H1 (cell line): ENCODE results near the gene PDK4. TPM values are rescaled to one million over a fixed set of nuclear protein-coding genes. Genes with fewer than 3 reads are reported as not detected.
"Not testable (repeated sequence)": the region's sequence is repeated elsewhere in the genome, so short reads cannot be mapped to it uniquely, and the experiment has no call there.

Experiments
- CTCF ChIA-PET: fragments of 300-600 bp; sonication (Branson Sonifier 250); formaldehyde crosslinking; loops from one replicate; lab custom pipeline; 2021; ENCODE audit not compliant: partially characterized antibody; lab: Charles Lee
- POLR2A ChIA-PET: fragments of 300-600 bp; sonication (Branson Sonifier 250); formaldehyde crosslinking; loops from one replicate; lab custom pipeline; 2021; ENCODE audit warnings: inconsistent platforms; ENCODE audit not compliant: partially characterized antibody; lab: Charles Lee
- DNase-seq, 2 experiments: peaks; one replicate each; pipeline versions ENCODE4 v3.0.0 to v3.0.0-alpha.2; 2010 to 2022; ENCODE audit warnings: low spot score in 2 of 2, low read depth in 1 of 2, mixed read lengths in 1 of 2
- FAIRE-seq: peaks from 2 replicates; lab custom pipeline; 2011; peaks lifted over from hg19 to GRCh38; lab: Jason Lieb, UNC
- H2AFZ ChIP-seq: 2 replicates; pipeline ENCODE4 v1.8.1; 2012; ENCODE audit warnings: low read length, inconsistent platforms
- H2AK5ac ChIP-seq: 2 replicates; pipeline ENCODE4 v1.6.1; 2013; ENCODE audit warnings: low read depth, low read length
- H2BK120ac ChIP-seq: replicated peaks from 2 replicates; pipeline ENCODE3; 2013; ENCODE audit warnings: low read depth, low read length, inconsistent platforms
- H2BK12ac ChIP-seq: 2 replicates; pipeline ENCODE4 v1.6.1; 2013; ENCODE audit warnings: low read depth, low read length
- H2BK15ac ChIP-seq: 2 replicates; pipeline ENCODE4 v1.6.1; 2013; ENCODE audit warnings: low read length
- H2BK20ac ChIP-seq: 2 replicates; pipeline ENCODE4 v1.6.1; 2013; ENCODE audit warnings: low read length
- H2BK5ac ChIP-seq: 2 replicates; pipeline ENCODE4 v1.6.1; 2013; ENCODE audit warnings: low read depth, low read length
- H3K14ac ChIP-seq: 2 replicates; pipeline ENCODE4 v1.6.1; 2013; ENCODE audit warnings: inconsistent platforms; ENCODE audit not compliant: insufficient read length
- H3K18ac ChIP-seq: 2 replicates; pipeline ENCODE4 v1.6.1; 2013; ENCODE audit warnings: low read length; ENCODE audit errors: extremely low read depth
- H3K23ac ChIP-seq: 2 replicates; pipeline ENCODE4 v1.6.1; 2013; ENCODE audit warnings: inconsistent platforms; ENCODE audit not compliant: insufficient read length
- H3K23me2 ChIP-seq: 2 replicates; pipeline ENCODE4 v1.6.1; 2013; ENCODE audit warnings: low read depth, low read length
- H3K27ac ChIP-seq: 2 replicates; pipeline ENCODE4 v1.6.1; 2011; ENCODE audit warnings: low read depth, low read length, inconsistent platforms
- H3K27me3 ChIP-seq, 4 experiments: replicated peaks in 1 of 4; 1 replicate in 1 of 4; 2 replicates in 3 of 4; pipeline versions ENCODE4 v1.6.1 to v1.8.1; 2011 to 2013; ENCODE audit warnings: low read length in 3 of 4, mild to moderate bottlenecking in 3 of 4, inconsistent platforms in 2 of 4, mixed read lengths in 2 of 4, moderate library complexity in 1 of 4; ENCODE audit not compliant: control insufficient read depth in 3 of 4, insufficient read depth in 3 of 4; ENCODE audit errors: extremely low read depth in 1 of 4
- H3K36me3 ChIP-seq, 4 experiments: 2 replicates each; pipeline versions ENCODE4 v1.6.1 to v1.8.1; 2011 to 2013; ENCODE audit warnings: mild to moderate bottlenecking in 4 of 4, low read length in 3 of 4, moderate library complexity in 2 of 4, control low read depth in 1 of 4, inconsistent platforms in 1 of 4; ENCODE audit not compliant: insufficient read depth in 4 of 4, control insufficient read depth in 2 of 4
- H3K4ac ChIP-seq: replicated peaks from 2 replicates; pipeline ENCODE3; 2013; ENCODE audit warnings: low read length, low read depth, mixed read lengths, inconsistent platforms; ENCODE audit not compliant: insufficient read length
- H3K4me1 ChIP-seq, 4 experiments: replicated peaks in 1 of 4; 1 replicate in 1 of 4; 2 replicates in 3 of 4; pipeline versions ENCODE4 v1.6.1 to v1.8.1; 2011 to 2013; ENCODE audit warnings: low read length in 3 of 4, inconsistent platforms in 2 of 4, mixed read lengths in 1 of 4; ENCODE audit not compliant: insufficient read depth in 4 of 4, control insufficient read depth in 3 of 4
- H3K4me2 ChIP-seq, 2 experiments: 2 replicates each; pipeline versions ENCODE4 v1.6.1 to v1.8.1; 2011 to 2013; ENCODE audit warnings: low read depth in 2 of 2, low read length in 2 of 2, control low read depth in 1 of 2, inconsistent platforms in 1 of 2, mild to moderate bottlenecking in 1 of 2; ENCODE audit not compliant: insufficient read depth in 1 of 2
- H3K4me3 ChIP-seq, 4 experiments: fragments of 200-600, 300-600 bp in 1 of 4; sonication (generic), shearing (Covaris generic), sonication (Bioruptor Twin) in 1 of 4; 2 replicates each; pipeline versions ENCODE4 v1.5.1 to v1.8.1; 2011 to 2016; ENCODE audit warnings: low read length in 4 of 4, low read depth in 3 of 4, control low read depth in 2 of 4, inconsistent platforms in 2 of 4, mild to moderate bottlenecking in 2 of 4, mixed read lengths in 1 of 4, moderate library complexity in 1 of 4; ENCODE audit not compliant: insufficient read depth in 2 of 4; ENCODE audit errors: extremely low read depth in 1 of 4
- H3K56ac ChIP-seq: replicated peaks from 2 replicates; pipeline ENCODE3; 2013; ENCODE audit warnings: low read depth, mild to moderate bottlenecking, mixed read lengths, low read length, inconsistent platforms; ENCODE audit not compliant: insufficient read length
- H3K79me1 ChIP-seq: 2 replicates; pipeline ENCODE4 v1.6.1; 2013; ENCODE audit warnings: low read depth, low read length, control low read depth
- H3K79me2 ChIP-seq, 2 experiments: 2 replicates each; pipeline versions ENCODE4 v1.6.1 to v1.8.1; 2012 to 2013; ENCODE audit warnings: low read length in 2 of 2, mild to moderate bottlenecking in 2 of 2, inconsistent platforms in 1 of 2; ENCODE audit not compliant: insufficient read depth in 2 of 2, control insufficient read depth in 1 of 2
- H3K9ac ChIP-seq, 4 experiments: replicated peaks in 1 of 4; 1 replicate in 1 of 4; 2 replicates in 3 of 4; pipeline versions ENCODE4 v1.6.1 to v1.8.1; 2011 to 2013; ENCODE audit warnings: low read depth in 3 of 4, low read length in 3 of 4, control low read depth in 2 of 4, mild to moderate bottlenecking in 2 of 4, moderate library complexity in 2 of 4, inconsistent platforms in 1 of 4; ENCODE audit errors: extremely low read depth in 1 of 4
- H3K9me3 ChIP-seq, 2 experiments: 2 replicates each; pipeline versions ENCODE4 v1.6.1 to v1.8.1; 2012 to 2013; ENCODE audit warnings: mild to moderate bottlenecking in 2 of 2, moderate library complexity in 2 of 2, control low read depth in 1 of 2, inconsistent platforms in 1 of 2, low read depth in 1 of 2, low read length in 1 of 2, mixed read lengths in 1 of 2; ENCODE audit not compliant: insufficient read depth in 2 of 2
- H4K20me1 ChIP-seq, 2 experiments: replicated peaks in 1 of 2; 2 replicates each; pipeline versions ENCODE3 to v1.8.1; 2011 to 2013; ENCODE audit warnings: inconsistent platforms in 2 of 2, low read length in 2 of 2, mild to moderate bottlenecking in 1 of 2; ENCODE audit not compliant: insufficient read depth in 2 of 2, control insufficient read depth in 1 of 2
- H4K5ac ChIP-seq: 2 replicates; pipeline ENCODE4 v1.6.1; 2013; ENCODE audit warnings: low read length, low read depth, mixed read lengths, inconsistent platforms; ENCODE audit not compliant: insufficient read length
- H4K8ac ChIP-seq: 2 replicates; pipeline ENCODE4 v1.8.0; 2013; ENCODE audit warnings: mild to moderate bottlenecking, moderate library complexity, low read length, inconsistent platforms; ENCODE audit not compliant: insufficient read depth; ENCODE audit errors: extremely low read depth
- H4K91ac ChIP-seq: replicated peaks from 2 replicates; pipeline ENCODE3; 2013; ENCODE audit warnings: low read length, mixed read lengths, inconsistent platforms; ENCODE audit not compliant: insufficient read length
- CTCF ChIP-seq, 3 experiments: IDR thresholded peaks; 1 replicate in 2 of 3; 2 replicates in 1 of 3; pipeline versions ENCODE4 v1.5.1 to v1.6.1; 2011; ENCODE audit warnings: low read length in 3 of 3, mild to moderate bottlenecking in 3 of 3, inconsistent platforms in 2 of 3, low read depth in 1 of 3, moderate library complexity in 1 of 3; ENCODE audit not compliant: insufficient read depth in 1 of 3; ENCODE audit errors: control extremely low read depth in 1 of 3
- EZH2 ChIP-seq: fragments of 200-600 bp; sonication (generic); IDR thresholded peaks from 2 replicates; pipeline ENCODE4 v1.7.1; 2012; ENCODE audit warnings: low read depth, mild to moderate bottlenecking, moderate library complexity, low read length, inconsistent platforms; ENCODE audit not compliant: severe bottlenecking
- GTF2F1 ChIP-seq: IDR thresholded peaks from 2 replicates; pipeline ENCODE4 v1.6.1; 2012; ENCODE audit warnings: low read depth, low read length, improper control_type of control experiment, borderline replicate concordance
- SUZ12 ChIP-seq: fragments of 200-600 bp; sonication (generic); IDR thresholded peaks from 2 replicates; pipeline ENCODE4 v1.6.1; 2012; ENCODE audit warnings: mild to moderate bottlenecking, inconsistent platforms, low read length, moderate library complexity, mixed read lengths
- TAF7 ChIP-seq: optimal IDR thresholded peaks from 2 replicates; pipeline ENCODE3; 2011; ENCODE audit warnings: low read depth, mild to moderate bottlenecking, inconsistent platforms, low read length, moderate library complexity, borderline replicate concordance
- WGBS, 2 experiments: shearing (Covaris generic) in 1 of 2; methylation state at CpG; one replicate each; pipeline versions ENCODE4 v1.1.6 to v1.1.7; 2013 to 2015; ENCODE audit warnings: low lambda C conversion rate in 2 of 2, mixed read lengths in 2 of 2, inconsistent platforms in 1 of 2, low coverage in 1 of 2, missing lambda C conversion rate in 1 of 2; ENCODE audit not compliant: insufficient replicate concordance in 2 of 2, insufficient coverage in 1 of 2, insufficient read length in 1 of 2; ENCODE audit errors: extremely low coverage in 1 of 2, missing lambda C conversion rate in 1 of 2; 5-methylcytosine and 5-hydroxymethylcytosine counted together
- polyA plus RNA-seq, 7 experiments: library from polyadenylated mRNA; depleted of rRNA in 3 of 7; stranded (reverse) in 5 of 7; unstranded in 2 of 7; fragments of >200 nt in 5 of 7; fragments of 200-250 nt in 2 of 7; gene quantifications; 1 replicate in 5 of 7; 2 replicates in 1 of 7; 4 replicates in 1 of 7; pipeline versions ENCODE4 v1.2.1 to v1.2.3, GENCODE V29; 2011 to 2013; ENCODE audit warnings: missing spikeins in 2 of 7, mixed read lengths in 2 of 7
- total RNA-seq: library from RNA; stranded (reverse); fragmentation: NEBNext Ultra II Directional; extraction: Animal tissue kit (Norgen Biotek cat#: 25700); gene quantifications from 2 replicates; pipeline ENCODE4 v1.2.1, GENCODE V29; 2021

The PDK4 gene
- total and polyA plus RNA-seq, 2 of the 8 experiments (the other 6 are each of a cell fraction or from before 2014, with no cell fraction given), result 0.26 TPM; not detected in 1

GRCh38 chr7:95553939-95554338 lies 42.4 kb downstream of the PDK4 start (continued):
- no peak for TF ChIP-seq GTF2F1
- no peak for TF ChIP-seq CTCF (IDR thresholded peaks at IDR 0.05; ENCODE audit: control extremely low read depth in 1 of 3, insufficient read depth in 1 of 3, low read depth in 1 of 3, low read length in 3 of 3)
- TF ChIP-seq EZH2, result no peak
- TF ChIP-seq TAF7, result no peak
- no peak for TF ChIP-seq SUZ12

GRCh38 chr7:95552010-95552926 lies 44.0 kb downstream of the PDK4 start:
- 95% methylated on average over 21 of the region's 45 CpGs; no CpG with 5 or more reads in 1 of the 2 experiments for WGBS, 2 experiments
- H3K4me3 ChIP-seq, H2BK12ac ChIP-seq, H3K56ac ChIP-seq, H4K8ac ChIP-seq, H3K4ac ChIP-seq, H2AFZ ChIP-seq, H3K23ac ChIP-seq, H4K91ac ChIP-seq, H2BK120ac ChIP-seq, H2BK20ac ChIP-seq, H4K20me1 ChIP-seq, POLR2A ChIA-PET, H3K9ac ChIP-seq, H3K14ac ChIP-seq, H4K5ac ChIP-seq, H3K4me2 ChIP-seq, FAIRE-seq, H3K36me3 ChIP-seq, H3K79me2 ChIP-seq, H3K4me1 ChIP-seq, H2BK5ac ChIP-seq, H3K27ac ChIP-seq, H3K23me2 ChIP-seq, H3K9me3 ChIP-seq, H2AK5ac ChIP-seq, H3K18ac ChIP-seq, H3K27me3 ChIP-seq, DNase-seq, H2BK15ac ChIP-seq, H3K79me1 ChIP-seq: not testable (repeated sequence)
- CTCF ChIA-PET, result interaction anchor here (0.8 to 15.7 kb wide), 4 partner anchors 19 to 137 kb away, joined by 3 to 187 read pairs (median 8); no protein-coding TSS in a partner anchor
